ENCODE data around the gene RFTN1. TPM values are rescaled to one million over a fixed set of nuclear protein-coding genes. Genes with fewer than 3 reads are reported as not detected.
A peak's percentile ranks its signal among the peaks of the same experiment; 100 is the strongest.

The RFTN1 gene
- total and polyA plus RNA-seq, 10 of the 15 experiments (the other 5 are each of a cell fraction or from before 2014, with no cell fraction given) = 20.6 to 213 (median 147) TPM

DNA sequence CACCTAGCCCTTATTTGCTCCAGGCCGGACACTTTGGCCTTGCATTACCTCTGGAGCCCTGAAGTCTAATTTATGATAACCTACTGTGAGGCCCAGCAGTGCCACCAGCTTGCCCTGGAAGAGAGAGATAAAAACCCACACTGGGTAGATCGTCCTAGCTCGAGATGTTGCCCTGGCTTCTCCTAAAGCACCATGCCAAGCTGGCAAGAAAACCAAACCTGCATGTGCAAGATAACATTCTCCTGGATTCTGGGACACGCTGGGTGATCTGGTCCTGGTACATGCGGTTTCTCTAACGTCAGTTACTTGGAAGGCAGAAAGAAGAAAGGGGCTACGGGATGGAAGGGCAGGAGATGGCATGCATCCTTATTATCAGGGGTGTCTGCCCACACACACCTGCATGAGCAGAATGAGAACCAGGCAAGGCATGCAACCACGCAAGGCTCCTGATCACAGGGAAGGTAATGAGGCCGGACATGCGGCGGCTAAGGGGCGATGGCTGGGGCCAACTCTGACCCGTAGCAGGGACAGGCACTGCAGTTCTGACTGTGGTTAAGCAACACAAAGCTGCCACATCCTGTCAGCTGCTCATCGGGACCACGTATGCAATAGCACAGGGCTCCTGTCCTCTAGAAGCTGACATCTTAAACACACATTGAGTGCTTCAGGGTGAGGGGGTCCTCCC lies 175.5 kb downstream of the RFTN1 start:
- BruUV-seq (replicated peaks) = no TSS peak
- H2AFZ ChIP-seq (ENCODE audit: control insufficient read depth, low read depth, low read length) = no peak overlapping the region
- peak; percentile 23 for FAIRE-seq
- no peaks in the 10 kb centered on the region; the same call in 2 of the 3 replicates for H3K9me3 ChIP-seq (replicated peaks; ENCODE audit: control insufficient read depth, insufficient read depth, low read length)
- H3K4me3 ChIP-seq = no peak overlapping the region
- ChIA-PET SMC1A (ENCODE audit: uncharacterized antibody, unreplicated experiment) (interaction anchor here (0.6 to 1.3 kb wide), 6 partner anchors 10 to 166 kb away, joined by 3 read pairs; no protein-coding TSS in a partner anchor), CTCF (interaction anchor here (0.6 to 1.5 kb wide), 4 partner anchors 26 to 1220 kb away, joined by 3 to 5 read pairs (median 4); no protein-coding TSS in a partner anchor), RAD21 (ENCODE audit: unreplicated experiment) (interaction anchor here (1.0 to 1.6 kb wide), 3 partner anchors 33 to 174 kb away, joined by 3 to 6 read pairs (median 3); no protein-coding TSS in a partner anchor), POLR2A (interaction anchor here (0.9 to 1.1 kb wide), 2 partner anchors 23 to 25 kb away, joined by 3 read pairs; no protein-coding TSS in a partner anchor)
- H3K27me3 ChIP-seq (replicated peaks in 1 of 2; ENCODE audit: control insufficient read depth in 2 of 2, insufficient read depth in 2 of 2, low read length in 1 of 2) = no peaks in the 10 kb centered on the region
- peaks cover 12% of the 10 kb centered on the region for H3K4me1 ChIP-seq (ENCODE audit: control insufficient read depth, insufficient read depth, low read length)
- H3K36me3 ChIP-seq (ENCODE audit: control insufficient read depth in 2 of 2, insufficient read depth in 2 of 2, low read length in 1 of 2) = peaks cover 20 to 33% of the 10 kb centered on the region in 2 experiments
- peak overlapping the region; percentile 51; the same call in 1 of the 2 replicates for H3K27ac ChIP-seq (ENCODE audit: control insufficient read depth, insufficient read depth)
- WGBS (ENCODE audit: insufficient coverage, insufficient replicate concordance, low lambda C conversion rate, missing lambda C conversion rate) = 47% methylated on average over 15 of the region's 15 CpGs
- peaks cover 7% of the 10 kb centered on the region for H3K79me2 ChIP-seq (ENCODE audit: control insufficient read depth, insufficient read depth, low read length)
- no peak overlapping the region; the same call in 1 of the 2 replicates for H3K4me2 ChIP-seq (ENCODE audit: control insufficient read depth, insufficient read depth)
- peak; percentile 83 for ATAC-seq
- intact Hi-C loops (cut with micrococcal nuclease; ENCODE audit: unreplicated experiment) (no loop called here), in situ Hi-C loops (cut with MboI) (no loop called here)
- DNase-seq (ENCODE audit: low read depth, low spot score) = peak; percentile 20
- no peaks in the 10 kb centered on the region for H4K20me1 ChIP-seq (ENCODE audit: control insufficient read depth, insufficient read depth)
- no peak overlapping the region for H3K9ac ChIP-seq (ENCODE audit: control insufficient read depth, insufficient read depth, low read length)
- TF ChIP-seq SUPT20H (IDR thresholded peaks at IDR 0.05; ENCODE audit: borderline replicate concordance, control insufficient read depth, low read depth, low read length) (no peak), STAT3 (IDR thresholded peaks at IDR 0.05; ENCODE audit: low read depth, low read length) (no peak), RUNX3 (IDR thresholded peaks at IDR 0.05; ENCODE audit: low read length) (peak; percentile 70), CREM (IDR thresholded peaks at IDR 0.05; ENCODE audit: low read depth) (no peak), IKZF2 (IDR thresholded peaks at IDR 0.05) (0 out of 4 replicates have a peak, but pooled peaks of 1 of the 2 experiments have one; percentile 25), CHD4 (IDR thresholded peaks at IDR 0.05) (no peak), CREB1 (IDR thresholded peaks at IDR 0.05; ENCODE audit: low read depth) (no peak), PAX5 (IDR thresholded peaks at IDR 0.05; ENCODE audit: borderline replicate concordance, low read depth, low read length) (no peak), TCF12 (IDR thresholded peaks at IDR 0.05; ENCODE audit: low read depth, low read length) (peak; percentile 6; the same call in 1 of the 2 replicates), MYC (IDR thresholded peaks at IDR 0.05; ENCODE audit: insufficient read depth, insufficient read length, insufficient replicate concordance, low read length, severe bottlenecking) (no peak)
- TF ChIP-seq, protein P1, sequence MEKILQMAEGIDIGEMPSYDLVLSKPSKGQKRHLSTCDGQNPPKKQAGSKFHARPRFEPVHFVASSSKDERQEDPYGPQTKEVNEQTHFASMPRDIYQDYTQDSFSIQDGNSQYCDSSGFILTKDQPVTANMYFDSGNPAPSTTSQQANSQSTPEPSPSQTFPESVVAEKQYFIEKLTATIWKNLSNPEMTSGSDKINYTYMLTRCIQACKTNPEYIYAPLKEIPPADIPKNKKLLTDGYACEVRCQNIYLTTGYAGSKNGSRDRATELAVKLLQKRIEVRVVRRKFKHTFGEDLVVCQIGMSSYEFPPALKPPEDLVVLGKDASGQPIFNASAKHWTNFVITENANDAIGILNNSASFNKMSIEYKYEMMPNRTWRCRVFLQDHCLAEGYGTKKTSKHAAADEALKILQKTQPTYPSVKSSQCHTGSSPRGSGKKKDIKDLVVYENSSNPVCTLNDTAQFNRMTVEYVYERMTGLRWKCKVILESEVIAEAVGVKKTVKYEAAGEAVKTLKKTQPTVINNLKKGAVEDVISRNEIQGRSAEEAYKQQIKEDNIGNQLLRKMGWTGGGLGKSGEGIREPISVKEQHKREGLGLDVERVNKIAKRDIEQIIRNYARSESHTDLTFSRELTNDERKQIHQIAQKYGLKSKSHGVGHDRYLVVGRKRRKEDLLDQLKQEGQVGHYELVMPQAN (conservative IDR thresholded peaks at IDR 0.05) = no peak
- TF ChIP-seq, protein P2, sequence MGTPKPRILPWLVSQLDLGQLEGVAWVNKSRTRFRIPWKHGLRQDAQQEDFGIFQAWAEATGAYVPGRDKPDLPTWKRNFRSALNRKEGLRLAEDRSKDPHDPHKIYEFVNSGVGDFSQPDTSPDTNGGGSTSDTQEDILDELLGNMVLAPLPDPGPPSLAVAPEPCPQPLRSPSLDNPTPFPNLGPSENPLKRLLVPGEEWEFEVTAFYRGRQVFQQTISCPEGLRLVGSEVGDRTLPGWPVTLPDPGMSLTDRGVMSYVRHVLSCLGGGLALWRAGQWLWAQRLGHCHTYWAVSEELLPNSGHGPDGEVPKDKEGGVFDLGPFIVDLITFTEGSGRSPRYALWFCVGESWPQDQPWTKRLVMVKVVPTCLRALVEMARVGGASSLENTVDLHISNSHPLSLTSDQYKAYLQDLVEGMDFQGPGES (IDR thresholded peaks at IDR 0.05) = no peak
- TF ChIP-seq, protein P3, sequence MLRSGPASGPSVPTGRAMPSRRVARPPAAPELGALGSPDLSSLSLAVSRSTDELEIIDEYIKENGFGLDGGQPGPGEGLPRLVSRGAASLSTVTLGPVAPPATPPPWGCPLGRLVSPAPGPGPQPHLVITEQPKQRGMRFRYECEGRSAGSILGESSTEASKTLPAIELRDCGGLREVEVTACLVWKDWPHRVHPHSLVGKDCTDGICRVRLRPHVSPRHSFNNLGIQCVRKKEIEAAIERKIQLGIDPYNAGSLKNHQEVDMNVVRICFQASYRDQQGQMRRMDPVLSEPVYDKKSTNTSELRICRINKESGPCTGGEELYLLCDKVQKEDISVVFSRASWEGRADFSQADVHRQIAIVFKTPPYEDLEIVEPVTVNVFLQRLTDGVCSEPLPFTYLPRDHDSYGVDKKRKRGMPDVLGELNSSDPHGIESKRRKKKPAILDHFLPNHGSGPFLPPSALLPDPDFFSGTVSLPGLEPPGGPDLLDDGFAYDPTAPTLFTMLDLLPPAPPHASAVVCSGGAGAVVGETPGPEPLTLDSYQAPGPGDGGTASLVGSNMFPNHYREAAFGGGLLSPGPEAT (IDR thresholded peaks at IDR 0.05; ENCODE audit: low read depth) = no peak
- TF ChIP-seq, protein P4, sequence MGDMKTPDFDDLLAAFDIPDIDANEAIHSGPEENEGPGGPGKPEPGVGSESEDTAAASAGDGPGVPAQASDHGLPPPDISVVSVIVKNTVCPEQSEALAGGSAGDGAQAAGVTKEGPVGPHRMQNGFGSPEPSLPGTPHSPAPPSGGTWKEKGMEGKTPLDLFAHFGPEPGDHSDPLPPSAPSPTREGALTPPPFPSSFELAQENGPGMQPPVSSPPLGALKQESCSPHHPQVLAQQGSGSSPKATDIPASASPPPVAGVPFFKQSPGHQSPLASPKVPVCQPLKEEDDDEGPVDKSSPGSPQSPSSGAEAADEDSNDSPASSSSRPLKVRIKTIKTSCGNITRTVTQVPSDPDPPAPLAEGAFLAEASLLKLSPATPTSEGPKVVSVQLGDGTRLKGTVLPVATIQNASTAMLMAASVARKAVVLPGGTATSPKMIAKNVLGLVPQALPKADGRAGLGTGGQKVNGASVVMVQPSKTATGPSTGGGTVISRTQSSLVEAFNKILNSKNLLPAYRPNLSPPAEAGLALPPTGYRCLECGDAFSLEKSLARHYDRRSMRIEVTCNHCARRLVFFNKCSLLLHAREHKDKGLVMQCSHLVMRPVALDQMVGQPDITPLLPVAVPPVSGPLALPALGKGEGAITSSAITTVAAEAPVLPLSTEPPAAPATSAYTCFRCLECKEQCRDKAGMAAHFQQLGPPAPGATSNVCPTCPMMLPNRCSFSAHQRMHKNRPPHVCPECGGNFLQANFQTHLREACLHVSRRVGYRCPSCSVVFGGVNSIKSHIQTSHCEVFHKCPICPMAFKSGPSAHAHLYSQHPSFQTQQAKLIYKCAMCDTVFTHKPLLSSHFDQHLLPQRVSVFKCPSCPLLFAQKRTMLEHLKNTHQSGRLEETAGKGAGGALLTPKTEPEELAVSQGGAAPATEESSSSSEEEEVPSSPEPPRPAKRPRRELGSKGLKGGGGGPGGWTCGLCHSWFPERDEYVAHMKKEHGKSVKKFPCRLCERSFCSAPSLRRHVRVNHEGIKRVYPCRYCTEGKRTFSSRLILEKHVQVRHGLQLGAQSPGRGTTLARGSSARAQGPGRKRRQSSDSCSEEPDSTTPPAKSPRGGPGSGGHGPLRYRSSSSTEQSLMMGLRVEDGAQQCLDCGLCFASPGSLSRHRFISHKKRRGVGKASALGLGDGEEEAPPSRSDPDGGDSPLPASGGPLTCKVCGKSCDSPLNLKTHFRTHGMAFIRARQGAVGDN (IDR thresholded peaks at IDR 0.05) = peak; percentile 68
